AG04450 (cell line): ENCODE results near the gene GFM1. TPM values are rescaled to one million over a fixed set of nuclear protein-coding genes. Genes with fewer than 3 reads are reported as not detected.

Experiments
- CTCF ChIA-PET: fragments of 300-600, 350-600 bp; formaldehyde crosslinking; extraction: SDS; loops from one replicate; lab custom pipeline; 2022; ENCODE audit warnings: antibody characterized with exemption, inconsistent platforms; lab: Charles Lee
- POLR2A ChIA-PET: fragments of 350-600 bp; formaldehyde crosslinking; extraction: SDS; loops from one replicate; lab custom pipeline; 2021; ENCODE audit warnings: antibody characterized with exemption, inconsistent platforms; lab: Yijun Ruan, JAX
- DNase-seq: peaks from one replicate; pipeline ENCODE4 v3.0.0-alpha.2; 2011; ENCODE audit warnings: low read depth, low spot score
- H3K27ac ChIP-seq: one replicate; pipeline ENCODE4 v1.5.1; 2012; ENCODE audit warnings: low read depth, low read length, control low read depth
- H3K27me3 ChIP-seq: one replicate; pipeline ENCODE4 v1.6.0; 2012; ENCODE audit warnings: low read length; ENCODE audit not compliant: control insufficient read depth, insufficient read depth
- H3K4me3 ChIP-seq: 2 replicates; pipeline ENCODE4 v1.5.1; 2011; ENCODE audit warnings: mild to moderate bottlenecking, low read depth, low read length, control low read depth
- H3K9me3 ChIP-seq: 2 replicates; pipeline ENCODE4 v1.5.1; 2012; ENCODE audit warnings: low read length; ENCODE audit not compliant: control insufficient read depth, insufficient read depth
- CTCF ChIP-seq: IDR thresholded peaks from 2 replicates; pipeline ENCODE4 v1.5.1; 2011; ENCODE audit warnings: low read depth, low read length, control low read depth, inconsistent platforms
- polyA minus RNA-seq: library from RNA; depleted of rRNA, polyadenylated mRNA; stranded (reverse); fragments of >200 nt; gene quantifications from 2 replicates; pipeline ENCODE4 v1.2.3, GENCODE V29; 2011; rRNA and poly(A)+ RNA removed
- polyA plus RNA-seq: library from polyadenylated mRNA; depleted of rRNA; stranded (reverse); fragments of >200 nt; gene quantifications from 2 replicates; pipeline ENCODE4 v1.2.3, GENCODE V29; 2011; rRNA removed

The GFM1 gene
- polyA plus RNA-seq = 18.9 and 22.2 TPM in 2 replicates
- polyA minus RNA-seq = 23.9 and 36.8 TPM in 2 replicates

GRCh38 chr3:158644345-158644908 is at the start of gene GFM1:
Gene GFM1 (plus strand): TSS chr3:158644527. CDS start chr3:158644635, 108 bp downstream.
- DNase-seq = peak; percentile 86

GRCh38 chr3:158600787-158601186 is 43.5 kb upstream of the GFM1 start:
- Histone ChIP-seq H3K27me3 (no peaks in the 10 kb centered on the region), H3K9me3 (no peaks in the 10 kb centered on the region), H3K4me3 (no peak overlapping the region), H3K27ac (no peak overlapping the region)
- CTCF ChIA-PET = interaction anchor here (0.6 to 1.2 kb wide), 3 partner anchors 167 to 1386 kb away, joined by 3 read pairs; no protein-coding TSS in a partner anchor
- POLR2A ChIA-PET = no interaction called here
- DNase-seq = no peak
- TF ChIP-seq CTCF = no peak

More at GRCh38 chr3:158644345-158644908, at the start of gene GFM1:
- H3K4me3 ChIP-seq = peak within 1 kb of the TSS; percentile 92
- no peaks in the 10 kb centered on the region; the same call in 1 of the 2 replicates for H3K9me3 ChIP-seq
- ChIA-PET POLR2A (interaction anchor here (1.3 to 2.0 kb wide), 2 partner anchors 73 to 157 kb away, joined by 4 to 15 read pairs; partner anchors contain the start of genes MFSD1 and MLF1), CTCF (interaction anchor here (0.5 to 7.4 kb wide), 25 partner anchors 9 to 615 kb away, joined by 3 to 89 read pairs (median 4); partner anchors contain the start of genes MFSD1 and MLF1)
- H3K27me3 ChIP-seq = no peaks in the 10 kb centered on the region
- peak; percentile 94 for TF ChIP-seq CTCF
- H3K27ac ChIP-seq = peak within 1 kb of the TSS; percentile 87

- DNase-seq = no peak
- H3K9me3 ChIP-seq = no peaks in the 10 kb centered on the region
- H3K4me3 ChIP-seq = no peak overlapping the region
- ChIA-PET CTCF (interaction anchor here (0.5 to 0.7 kb wide), 3 partner anchors 192 to 493 kb away, joined by 3 to 5 read pairs (median 4); partner anchors contain the start of gene RSRC1), POLR2A (no interaction called here)
- TF ChIP-seq CTCF = no peak
- no peak overlapping the region for H3K27ac ChIP-seq
- H3K27me3 ChIP-seq = no peaks in the 10 kb centered on the region
Observed at GRCh38 chr3:158602227-158602626, 42.1 kb upstream of the GFM1 start.

- ChIA-PET CTCF (no interaction called here), POLR2A (no interaction called here)
- TF ChIP-seq CTCF = no peak
Observed at GRCh38 chr3:158617982-158618875, 26.1 kb upstream of the GFM1 start.

More at GRCh38 chr3:158617982-158618875, 26.1 kb upstream of the GFM1 start:
- no peaks in the 10 kb centered on the region for H3K27me3 ChIP-seq
- H3K9me3 ChIP-seq = peaks cover 17% of the 10 kb centered on the region; the same call in 1 of the 2 replicates
- DNase-seq = no peak
- no peak overlapping the region for H3K4me3 ChIP-seq
- H3K27ac ChIP-seq = no peak overlapping the region
